Uterus (tissue), 2 donors: ENCODE results near the gene VPS9D1.

Source experiments
- POLR2A ChIP-seq, 2 donors: fragments of 450-650 bp; IDR thresholded peaks; one replicate each; pipeline ENCODE4 v1.6.1; 2016; ENCODE audit warnings: antibody characterized with exemption in 2 of 2, mild to moderate bottlenecking in 1 of 2, moderate library complexity in 1 of 2
- TF ChIP-seq, protein P1 (sequence below), 4 experiments: fragments of 200-600 bp in 2 of 4; fragments of 450-650 bp in 2 of 4; sonication (generic) in 2 of 4; IDR thresholded peaks; one replicate each; pipeline ENCODE4 v1.5.1; 2016 to 2019; ENCODE audit warnings: antibody characterized with exemption in 4 of 4, mild to moderate bottlenecking in 2 of 4, moderate library complexity in 1 of 4

- TF ChIP-seq, protein P1, sequence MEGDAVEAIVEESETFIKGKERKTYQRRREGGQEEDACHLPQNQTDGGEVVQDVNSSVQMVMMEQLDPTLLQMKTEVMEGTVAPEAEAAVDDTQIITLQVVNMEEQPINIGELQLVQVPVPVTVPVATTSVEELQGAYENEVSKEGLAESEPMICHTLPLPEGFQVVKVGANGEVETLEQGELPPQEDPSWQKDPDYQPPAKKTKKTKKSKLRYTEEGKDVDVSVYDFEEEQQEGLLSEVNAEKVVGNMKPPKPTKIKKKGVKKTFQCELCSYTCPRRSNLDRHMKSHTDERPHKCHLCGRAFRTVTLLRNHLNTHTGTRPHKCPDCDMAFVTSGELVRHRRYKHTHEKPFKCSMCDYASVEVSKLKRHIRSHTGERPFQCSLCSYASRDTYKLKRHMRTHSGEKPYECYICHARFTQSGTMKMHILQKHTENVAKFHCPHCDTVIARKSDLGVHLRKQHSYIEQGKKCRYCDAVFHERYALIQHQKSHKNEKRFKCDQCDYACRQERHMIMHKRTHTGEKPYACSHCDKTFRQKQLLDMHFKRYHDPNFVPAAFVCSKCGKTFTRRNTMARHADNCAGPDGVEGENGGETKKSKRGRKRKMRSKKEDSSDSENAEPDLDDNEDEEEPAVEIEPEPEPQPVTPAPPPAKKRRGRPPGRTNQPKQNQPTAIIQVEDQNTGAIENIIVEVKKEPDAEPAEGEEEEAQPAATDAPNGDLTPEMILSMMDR (IDR thresholded peaks at IDR 0.05), result no peak
- TF ChIP-seq POLR2A (IDR thresholded peaks at IDR 0.05), result no peak
Observed at GRCh38 chr16:89705006-89705405, 15.7 kb downstream of the VPS9D1 start.
